GF-D8 (cell line): ENCODE results near the gene GRID1.

ENCODE experiments used
- DNase-seq: peaks from one replicate; lab custom pipeline; 2025; lab: John Stamatoyannopoulos, UW

GRID1 gene

GRCh38 chr10:86314616-86315548 is 51.7 kb downstream of the GRID1 start:
- no peak for DNase-seq

GRCh38 chr10:86313621-86314041 is 53.0 kb downstream of the GRID1 start:
- DNase-seq = no peak

- no peak for DNase-seq
Observed at GRCh38 chr10:86312701-86313270, 53.8 kb downstream of the GRID1 start.

- no peak for DNase-seq
Observed at GRCh38 chr10:86311906-86312305, 54.7 kb downstream of the GRID1 start.

- DNase-seq = no peak
Observed at GRCh38 chr10:86311190-86311589, 55.4 kb downstream of the GRID1 start.

GRCh38 chr10:86310702-86311101 is 55.9 kb downstream of the GRID1 start:
- no peak for DNase-seq

GRCh38 chr10:86310291-86310690 is 56.3 kb downstream of the GRID1 start:
- DNase-seq = no peak

GRCh38 chr10:86308056-86308455 is 58.5 kb downstream of the GRID1 start:
- no peak for DNase-seq

GRCh38 chr10:86306628-86307278 is 59.8 kb downstream of the GRID1 start:
- DNase-seq = no peak

- no peak for DNase-seq
Observed at GRCh38 chr10:86305521-86305920, 61.1 kb downstream of the GRID1 start.

- no peak for DNase-seq
Observed at GRCh38 chr10:86304436-86304835, 62.2 kb downstream of the GRID1 start.

GRCh38 chr10:86303626-86304025 is 63.0 kb downstream of the GRID1 start:
- DNase-seq = no peak

GRCh38 chr10:86301971-86302370 is 64.6 kb downstream of the GRID1 start:
- DNase-seq = no peak

- no peak for DNase-seq
Observed at GRCh38 chr10:86300931-86301830, 65.4 kb downstream of the GRID1 start.

- DNase-seq = no peak
Observed at GRCh38 chr10:86300399-86300925, 66.1 kb downstream of the GRID1 start.

- no peak for DNase-seq
Observed at GRCh38 chr10:86299562-86299961, 67.0 kb downstream of the GRID1 start.

GRCh38 chr10:86298501-86299001 is 68.0 kb downstream of the GRID1 start:
- DNase-seq = no peak

GRCh38 chr10:86295791-86296190 is 70.8 kb downstream of the GRID1 start:
- no peak for DNase-seq

GRCh38 chr10:86295351-86295750 is 71.2 kb downstream of the GRID1 start:
- DNase-seq = no peak

- DNase-seq = no peak
Observed at GRCh38 chr10:86294346-86295265, 72.0 kb downstream of the GRID1 start.
